Measurements from ENCODE around the gene LMTK3. TPM values are rescaled to one million over a fixed set of nuclear protein-coding genes. Genes with fewer than 3 reads are reported as not detected.
A peak's percentile ranks its signal among the peaks of the same experiment; 100 is the strongest.

LMTK3 gene
- total RNA-seq, 3 donors from 2014 or later (not counting 1 experiment from before 2014, with no cell fraction given), result 0.64 to 2.9 (median 1.9) TPM

- H3K4me1 Mint-ChIP-seq, result peaks cover 30 to 33% of the 10 kb centered on the region in 2 donors
- TF ChIP-seq CTCF (IDR thresholded peaks at IDR 0.05), result no peak
- Histone ChIP-seq H3K9me3 (ENCODE audit: control insufficient read depth, insufficient read depth, low read length) (no peaks in the 10 kb centered on the region), H3K4me1 (ENCODE audit: control insufficient read depth, insufficient read depth, low read length) (peaks cover 28% of the 10 kb centered on the region), H3K27me3 (ENCODE audit: control insufficient read depth, insufficient read depth, low read length) (peaks cover 17% of the 10 kb centered on the region), H3K36me3 (ENCODE audit: control insufficient read depth, insufficient read depth, low read length) (peaks cover 33% of the 10 kb centered on the region), H3K27ac (ENCODE audit: low read length) (peak overlapping the region; percentile 95), H3K4me3 (ENCODE audit: low read length) (peak overlapping the region; percentile 95)
- no peaks in the 10 kb centered on the region for H3K36me3 Mint-ChIP-seq
- H3K27me3 Mint-ChIP-seq (ENCODE audit: low read depth in 2 of 2), result peaks cover 5 to 17% of the 10 kb centered on the region in 2 donors
- H3K27ac Mint-ChIP-seq, result peak overlapping the region; percentile 95 to 96
- H3K9me3 Mint-ChIP-seq, result no peaks in the 10 kb centered on the region
- WGBS (ENCODE audit: insufficient coverage), result 87% methylated on average over 6 of the region's 7 CpGs
- no peak for ATAC-seq
- intact Hi-C loops (cut with micrococcal nuclease), result no loop called here
- peak overlapping the region; percentile 93 for H3K4me3 Mint-ChIP-seq
- DNase-seq, result no peak
These were observed 65.1 kb downstream of the LMTK3 start for GRCh38 chr19:48446579-48446978.

GRCh38 chr19:48445606-48446481 lies 65.8 kb downstream of the LMTK3 start, which contains the start of gene GRWD1:
Gene GRWD1 (plus strand): TSS chr19:48445983. CDS start chr19:48446006, 23 bp downstream.
- no peak for TF ChIP-seq CTCF (IDR thresholded peaks at IDR 0.05)
- Mint-ChIP-seq H3K4me1 (peaks cover 30 to 33% of the 10 kb centered on the region in 2 donors), H3K27me3 (ENCODE audit: low read depth in 2 of 2) (peaks cover 9 to 20% of the 10 kb centered on the region in 2 donors), H3K9me3 (no peaks in the 10 kb centered on the region), H3K36me3 (no peaks in the 10 kb centered on the region), H3K4me3 (peak within 1 kb of the TSS; percentile 93), H3K27ac (peak within 1 kb of the TSS; percentile 95 to 96)
- Histone ChIP-seq H3K27ac (ENCODE audit: low read length) (peak within 1 kb of the TSS; percentile 95), H3K27me3 (ENCODE audit: control insufficient read depth, insufficient read depth, low read length) (peaks cover 20% of the 10 kb centered on the region), H3K4me3 (ENCODE audit: low read length) (peak within 1 kb of the TSS; percentile 95), H3K36me3 (ENCODE audit: control insufficient read depth, insufficient read depth, low read length) (peaks cover 26% of the 10 kb centered on the region), H3K9me3 (ENCODE audit: control insufficient read depth, insufficient read depth, low read length) (no peaks in the 10 kb centered on the region), H3K4me1 (ENCODE audit: control insufficient read depth, insufficient read depth, low read length) (peaks cover 28% of the 10 kb centered on the region)
- ATAC-seq (peak; percentile 85 to 91 (median 88)), DNase-seq (peak; percentile 76 to 99)
- under 1% methylated on average over 61 of the region's 61 CpGs for WGBS (ENCODE audit: insufficient coverage)
- intact Hi-C loops (cut with micrococcal nuclease), result no loop called here

- no peaks in the 10 kb centered on the region for H3K9me3 Mint-ChIP-seq
- DNase-seq (peak in 1 of 2 donors; percentile 62), ATAC-seq (peak; percentile 39 to 63 (median 48))
- H3K4me3 Mint-ChIP-seq, result peak overlapping the region; percentile 93
- Histone ChIP-seq H3K4me1 (ENCODE audit: control insufficient read depth, insufficient read depth, low read length) (peaks cover 28% of the 10 kb centered on the region), H3K9me3 (ENCODE audit: control insufficient read depth, insufficient read depth, low read length) (no peaks in the 10 kb centered on the region), H3K4me3 (ENCODE audit: low read length) (peak overlapping the region; percentile 95), H3K27ac (ENCODE audit: low read length) (peak overlapping the region; percentile 95), H3K36me3 (ENCODE audit: control insufficient read depth, insufficient read depth, low read length) (peaks cover 20% of the 10 kb centered on the region), H3K27me3 (ENCODE audit: control insufficient read depth, insufficient read depth, low read length) (peaks cover 20% of the 10 kb centered on the region)
- peaks cover 9 to 20% of the 10 kb centered on the region in 2 donors for H3K27me3 Mint-ChIP-seq (ENCODE audit: low read depth in 2 of 2)
- WGBS (ENCODE audit: insufficient coverage), result 5% methylated on average over 6 of the region's 6 CpGs
- H3K4me1 Mint-ChIP-seq, result peaks cover 30 to 33% of the 10 kb centered on the region in 2 donors
- peak overlapping the region; percentile 95 to 96 for H3K27ac Mint-ChIP-seq
- H3K36me3 Mint-ChIP-seq, result no peaks in the 10 kb centered on the region
- TF ChIP-seq CTCF (IDR thresholded peaks at IDR 0.05), result peak; percentile 14
- intact Hi-C loops (cut with micrococcal nuclease), result no loop called here
These were observed 66.4 kb downstream of the LMTK3 start for GRCh38 chr19:48445256-48445605.
